Tibial nerve (tissue), 4 donors: ENCODE measurements around the gene CCDC175.

Source experiments
- EP300 ChIP-seq, 2 donors: sonication (generic); formaldehyde crosslinking; IDR thresholded peaks; one replicate each; pipeline ENCODE4 v1.6.1; 2017; ENCODE audit warnings: antibody characterized with exemption in 2 of 2, mild to moderate bottlenecking in 1 of 2
- POLR2A ChIP-seq, 2 donors: fragments of 450-650 bp; IDR thresholded peaks; one replicate each; pipeline ENCODE4 v1.6.1; 2017; ENCODE audit warnings: antibody characterized with exemption in 2 of 2, mild to moderate bottlenecking in 2 of 2, moderate library complexity in 2 of 2
- TF ChIP-seq, protein P1 (sequence below), 5 experiments: fragments of 200-600 bp in 3 of 5; fragments of 450-650 bp in 2 of 5; sonication (generic) in 3 of 5; IDR thresholded peaks; one replicate each; pipeline ENCODE4 v1.5.1; 2016 to 2019; ENCODE audit warnings: antibody characterized with exemption in 5 of 5, mild to moderate bottlenecking in 3 of 5, moderate library complexity in 2 of 5

GRCh38 chr14:59580911-59581310 lies 4.3 kb upstream of the CCDC175 start:
- TF ChIP-seq, protein P1, sequence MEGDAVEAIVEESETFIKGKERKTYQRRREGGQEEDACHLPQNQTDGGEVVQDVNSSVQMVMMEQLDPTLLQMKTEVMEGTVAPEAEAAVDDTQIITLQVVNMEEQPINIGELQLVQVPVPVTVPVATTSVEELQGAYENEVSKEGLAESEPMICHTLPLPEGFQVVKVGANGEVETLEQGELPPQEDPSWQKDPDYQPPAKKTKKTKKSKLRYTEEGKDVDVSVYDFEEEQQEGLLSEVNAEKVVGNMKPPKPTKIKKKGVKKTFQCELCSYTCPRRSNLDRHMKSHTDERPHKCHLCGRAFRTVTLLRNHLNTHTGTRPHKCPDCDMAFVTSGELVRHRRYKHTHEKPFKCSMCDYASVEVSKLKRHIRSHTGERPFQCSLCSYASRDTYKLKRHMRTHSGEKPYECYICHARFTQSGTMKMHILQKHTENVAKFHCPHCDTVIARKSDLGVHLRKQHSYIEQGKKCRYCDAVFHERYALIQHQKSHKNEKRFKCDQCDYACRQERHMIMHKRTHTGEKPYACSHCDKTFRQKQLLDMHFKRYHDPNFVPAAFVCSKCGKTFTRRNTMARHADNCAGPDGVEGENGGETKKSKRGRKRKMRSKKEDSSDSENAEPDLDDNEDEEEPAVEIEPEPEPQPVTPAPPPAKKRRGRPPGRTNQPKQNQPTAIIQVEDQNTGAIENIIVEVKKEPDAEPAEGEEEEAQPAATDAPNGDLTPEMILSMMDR (IDR thresholded peaks at IDR 0.05) = no peak
- no peak for TF ChIP-seq POLR2A (IDR thresholded peaks at IDR 0.05)
- no peak for TF ChIP-seq EP300 (IDR thresholded peaks at IDR 0.05)
